Mesenchymal stem cell (in vitro differentiated cells and primary cell): ENCODE measurements around the gene DDT.
"Not testable (repeated sequence)": the region's sequence is repeated elsewhere in the genome, so short reads cannot be mapped to it uniquely, and the experiment has no call there.

Experiments used
- DNase-seq: peaks from one replicate; pipeline ENCODE4 v3.0.0-alpha.2; 2013
- H2AFZ ChIP-seq: one replicate; pipeline ENCODE4 v1.6.1; 2013; ENCODE audit warnings: low read depth, mild to moderate bottlenecking, control low read depth, inconsistent platforms, low read length, moderate library complexity
- H2AK5ac ChIP-seq: 2 replicates; pipeline ENCODE4 v1.6.1; 2013; ENCODE audit warnings: low read length, moderate library complexity, mild to moderate bottlenecking, inconsistent platforms; ENCODE audit not compliant: severe bottlenecking
- H2BK120ac ChIP-seq: one replicate; pipeline ENCODE4 v1.6.1; 2013; ENCODE audit warnings: low read depth, mild to moderate bottlenecking, inconsistent platforms, low read length, moderate library complexity
- H2BK12ac ChIP-seq, 2 experiments: one replicate each; pipeline ENCODE4 v1.6.1; 2013; ENCODE audit warnings: inconsistent platforms in 2 of 2, low read length in 2 of 2, mild to moderate bottlenecking in 2 of 2, moderate library complexity in 2 of 2, control low read depth in 1 of 2
- H2BK15ac ChIP-seq: one replicate; pipeline ENCODE4 v1.6.1; 2013; ENCODE audit warnings: mild to moderate bottlenecking, low read depth, inconsistent platforms; ENCODE audit not compliant: poor library complexity, severe bottlenecking
- H2BK5ac ChIP-seq: 2 replicates; pipeline ENCODE4 v1.6.1; 2013; ENCODE audit warnings: low read depth, mild to moderate bottlenecking, low read length, control low read depth, inconsistent platforms; ENCODE audit not compliant: poor library complexity, severe bottlenecking
- H3K14ac ChIP-seq, 2 experiments: one replicate each; pipeline ENCODE4 v1.6.1; 2013; ENCODE audit warnings: inconsistent platforms in 2 of 2, low read length in 2 of 2, control low read depth in 1 of 2, mild to moderate bottlenecking in 1 of 2, moderate library complexity in 1 of 2
- H3K18ac ChIP-seq, 2 experiments: one replicate each; pipeline ENCODE4 v1.6.1; 2013; ENCODE audit warnings: inconsistent platforms in 2 of 2, low read length in 2 of 2, control low read depth in 1 of 2, low read depth in 1 of 2, mild to moderate bottlenecking in 1 of 2
- H3K23ac ChIP-seq, 2 experiments: one replicate each; pipeline ENCODE4 v1.6.1; 2013; ENCODE audit warnings: inconsistent platforms in 2 of 2, low read length in 2 of 2, mild to moderate bottlenecking in 2 of 2, moderate library complexity in 2 of 2, control low read depth in 1 of 2
- H3K27ac ChIP-seq: 2 replicates; pipeline ENCODE4 v1.5.1; 2013; ENCODE audit warnings: mild to moderate bottlenecking, moderate library complexity, low read length, control low read depth, inconsistent platforms; ENCODE audit not compliant: poor library complexity, severe bottlenecking
- H3K27me3 ChIP-seq, 2 experiments: 2 replicates each; pipeline versions ENCODE4 v1.6.1 to v1.7.0; 2013; ENCODE audit warnings: low read length in 2 of 2, mild to moderate bottlenecking in 2 of 2, moderate library complexity in 2 of 2, control low read depth in 1 of 2, inconsistent platforms in 1 of 2; ENCODE audit not compliant: control insufficient read depth in 1 of 2, insufficient read depth in 1 of 2
- H3K36me3 ChIP-seq, 2 experiments: 2 replicates each; pipeline versions ENCODE4 v1.6.1 to v1.7.0; 2013; ENCODE audit warnings: low read length in 2 of 2, control low read depth in 1 of 2, inconsistent platforms in 1 of 2, low read depth in 1 of 2, mild to moderate bottlenecking in 1 of 2; ENCODE audit not compliant: insufficient read depth in 2 of 2, control insufficient read depth in 1 of 2
- H3K4ac ChIP-seq, 2 experiments: one replicate each; pipeline ENCODE4 v1.6.1; 2013; ENCODE audit warnings: inconsistent platforms in 2 of 2, low read length in 2 of 2, mild to moderate bottlenecking in 2 of 2, moderate library complexity in 2 of 2, control low read depth in 1 of 2, low read depth in 1 of 2
- H3K4me1 ChIP-seq: 2 replicates; pipeline ENCODE4 v1.6.1; 2013; ENCODE audit warnings: low read depth, low read length, control low read depth; ENCODE audit not compliant: control insufficient read depth, insufficient read depth
- H3K4me2 ChIP-seq: 2 replicates; pipeline ENCODE4 v1.6.1; 2013; ENCODE audit warnings: low read length, mild to moderate bottlenecking, inconsistent platforms; ENCODE audit not compliant: poor library complexity, severe bottlenecking
- H3K4me3 ChIP-seq, 2 experiments: 2 replicates each; pipeline versions ENCODE4 v1.5.1 to v1.7.0; 2013; ENCODE audit warnings: low read length in 2 of 2, mild to moderate bottlenecking in 2 of 2, control low read depth in 1 of 2, low read depth in 1 of 2; ENCODE audit not compliant: insufficient read depth in 1 of 2
- H3K79me1 ChIP-seq: replicated peaks from 2 replicates; pipeline ENCODE4 v1.6.1; 2013; ENCODE audit warnings: mild to moderate bottlenecking, control low read depth, low read length, inconsistent platforms; ENCODE audit not compliant: poor library complexity, severe bottlenecking
- H3K9ac ChIP-seq: 2 replicates; pipeline ENCODE4 v1.7.0; 2013; ENCODE audit warnings: mild to moderate bottlenecking, low read length, moderate library complexity
- H3K9me3 ChIP-seq: 2 replicates; pipeline ENCODE4 v1.7.0; 2013; ENCODE audit warnings: mild to moderate bottlenecking, low read length; ENCODE audit not compliant: control insufficient read depth
- H4K8ac ChIP-seq: one replicate; pipeline ENCODE4 v1.6.1; 2013; ENCODE audit warnings: inconsistent platforms, mild to moderate bottlenecking, low read length, moderate library complexity
- H4K91ac ChIP-seq: one replicate; pipeline ENCODE4 v1.6.1; 2013; ENCODE audit warnings: mild to moderate bottlenecking, low read length, inconsistent platforms
- WGBS: methylation state at CpG from one replicate; pipeline ENCODE4 v1.1.7; 2013; ENCODE audit warnings: mixed read lengths; 5-methylcytosine and 5-hydroxymethylcytosine counted together

DDT gene

DNA sequence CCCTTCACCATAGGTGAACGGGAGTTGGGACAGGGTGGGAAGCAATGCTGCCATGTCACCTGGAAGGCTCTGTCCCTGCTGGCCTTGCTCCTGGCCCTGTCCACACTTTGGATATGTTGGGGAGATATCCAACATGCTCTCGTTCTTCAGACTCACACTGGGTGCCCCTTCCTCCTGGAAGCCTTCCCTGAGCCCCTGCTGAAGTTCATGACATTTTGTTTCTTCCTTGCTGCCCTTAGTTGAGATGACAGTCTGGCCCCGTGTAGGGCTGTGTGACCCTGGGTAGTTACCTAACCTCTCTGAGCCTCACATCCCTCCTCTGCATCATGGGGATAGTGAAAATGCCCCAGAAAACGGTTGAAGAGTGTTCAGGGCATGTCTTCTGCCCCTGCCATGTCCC lies 20.8 kb downstream of the DDT start:
- WGBS = 60% methylated on average over 3 of the region's 4 CpGs
- H2AK5ac ChIP-seq, H3K4ac ChIP-seq, DNase-seq, H3K36me3 ChIP-seq, H3K18ac ChIP-seq, H3K79me1 ChIP-seq, H3K4me3 ChIP-seq, H2BK120ac ChIP-seq, H2AFZ ChIP-seq, H3K9me3 ChIP-seq, H2BK5ac ChIP-seq, H3K4me2 ChIP-seq, H2BK12ac ChIP-seq, H3K23ac ChIP-seq, H3K9ac ChIP-seq, H2BK15ac ChIP-seq, H3K14ac ChIP-seq, H3K27me3 ChIP-seq, H3K27ac ChIP-seq, H4K91ac ChIP-seq, H3K4me1 ChIP-seq, H4K8ac ChIP-seq: not testable (repeated sequence)

DNA sequence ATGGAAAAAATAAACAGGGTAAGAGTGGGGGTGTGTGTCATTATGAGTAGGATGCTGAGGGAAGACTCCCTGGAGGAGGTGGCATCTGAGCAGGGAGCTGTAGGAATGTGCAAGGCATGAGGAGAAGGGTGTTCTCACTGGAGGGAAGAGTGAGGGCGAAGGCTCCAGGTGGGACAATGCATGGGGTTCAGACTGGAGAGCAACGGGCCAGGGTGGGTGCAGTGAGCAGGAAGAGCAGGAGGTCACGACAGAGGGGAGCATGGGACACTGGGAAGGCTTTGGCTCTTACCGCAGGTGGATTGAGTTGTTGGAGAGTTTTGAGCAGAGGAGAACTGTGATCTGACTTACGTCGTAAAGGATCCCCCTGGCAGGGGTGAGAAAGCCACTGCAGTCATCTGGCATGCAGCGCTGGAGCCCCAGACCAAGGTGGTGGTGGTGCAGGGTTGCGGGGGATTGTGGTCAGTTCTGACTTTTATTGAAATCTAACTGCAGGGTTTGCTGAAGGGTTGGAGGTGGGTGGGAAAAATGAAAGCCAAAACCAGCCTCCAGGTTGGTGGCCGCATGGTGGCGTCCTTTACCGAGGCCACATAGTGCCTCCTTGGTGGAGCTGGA lies 21.3 kb downstream of the DDT start:
- H4K8ac ChIP-seq, H3K4ac ChIP-seq, H3K9ac ChIP-seq, H3K14ac ChIP-seq, H3K4me2 ChIP-seq, H3K23ac ChIP-seq, H2BK5ac ChIP-seq, H2BK15ac ChIP-seq, H3K79me1 ChIP-seq, H3K18ac ChIP-seq, H3K27me3 ChIP-seq, H2BK120ac ChIP-seq, H3K4me1 ChIP-seq, H2AFZ ChIP-seq, H2AK5ac ChIP-seq, H2BK12ac ChIP-seq, H3K36me3 ChIP-seq, H3K27ac ChIP-seq, DNase-seq, H3K9me3 ChIP-seq, H3K4me3 ChIP-seq: not testable (repeated sequence)
- H4K91ac ChIP-seq = peak overlapping the region; percentile 27
- WGBS = 76% methylated on average over 11 of the region's 11 CpGs

DNA sequence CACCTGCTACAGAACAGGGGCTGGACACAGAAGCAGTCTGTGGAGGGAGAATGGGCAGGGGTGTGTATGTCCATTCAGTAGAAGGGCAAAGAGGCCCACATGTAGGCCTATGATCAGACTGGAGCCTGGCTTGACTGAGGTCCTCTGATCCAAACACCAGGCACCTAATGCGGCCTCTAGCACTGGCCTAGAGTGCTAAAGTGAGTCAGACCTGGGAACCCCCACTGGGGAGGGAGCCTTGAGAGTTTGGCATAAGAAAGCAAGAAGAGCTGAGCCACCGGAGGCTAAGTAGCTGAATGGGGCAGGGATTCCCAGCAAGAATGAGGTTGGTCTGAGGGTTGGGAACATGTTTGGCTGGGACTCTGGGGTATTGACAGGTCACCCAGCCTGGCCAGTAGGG lies 22.9 kb downstream of the DDT start:
- not testable (repeated sequence) for H3K23ac ChIP-seq, H4K91ac ChIP-seq, H3K79me1 ChIP-seq, H2BK15ac ChIP-seq, H3K36me3 ChIP-seq, H3K27ac ChIP-seq, H3K4ac ChIP-seq, H3K9me3 ChIP-seq, H2BK5ac ChIP-seq, H3K4me3 ChIP-seq, H2AK5ac ChIP-seq, H2AFZ ChIP-seq, H4K8ac ChIP-seq, H2BK120ac ChIP-seq, H2BK12ac ChIP-seq, H3K18ac ChIP-seq, H3K9ac ChIP-seq, H3K14ac ChIP-seq, H3K4me1 ChIP-seq, H3K4me2 ChIP-seq, H3K27me3 ChIP-seq
- WGBS = 73% methylated on average over 1 of the region's 2 CpGs
- DNase-seq = peak; percentile 13

DNA sequence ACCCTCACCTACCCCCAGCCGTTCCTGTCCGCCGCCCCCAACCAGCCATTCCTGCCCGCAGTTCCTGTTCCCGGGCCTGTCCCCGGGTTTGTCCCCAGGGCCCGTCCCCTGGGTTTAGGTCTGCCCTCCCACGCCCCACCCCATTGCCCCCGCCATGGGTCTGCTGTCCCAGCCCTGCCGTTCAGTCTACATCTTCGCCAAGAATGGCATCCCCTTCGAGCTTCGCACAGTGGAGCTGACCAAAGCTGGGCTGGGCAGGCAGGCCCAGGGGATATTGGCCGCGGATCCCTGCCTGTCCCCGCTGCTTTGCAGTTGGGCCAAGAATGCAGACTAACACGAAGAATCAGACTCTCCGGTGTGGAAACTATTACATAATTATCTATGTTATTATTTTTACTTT lies 24.5 kb downstream of the DDT start:
- H3K4me3 ChIP-seq, H2AFZ ChIP-seq, H4K8ac ChIP-seq, H3K4ac ChIP-seq, DNase-seq, H3K27ac ChIP-seq, H2AK5ac ChIP-seq, H3K18ac ChIP-seq, H2BK12ac ChIP-seq, H3K79me1 ChIP-seq, H3K14ac ChIP-seq, H3K23ac ChIP-seq, H3K36me3 ChIP-seq, H2BK120ac ChIP-seq, H3K9ac ChIP-seq, H3K4me2 ChIP-seq, H3K9me3 ChIP-seq, H3K4me1 ChIP-seq, H3K27me3 ChIP-seq, H4K91ac ChIP-seq, H2BK5ac ChIP-seq, H2BK15ac ChIP-seq: not testable (repeated sequence)
- WGBS = 91% methylated on average over 11 of the region's 18 CpGs
